A172 (cell line): ENCODE data around the gene ADGRF3. TPM values are rescaled to one million over a fixed set of nuclear protein-coding genes. Genes with fewer than 3 reads are reported as not detected.
"Not testable (repeated sequence)": the region's sequence is repeated elsewhere in the genome, so short reads cannot be mapped to it uniquely, and the experiment has no call there.

Experiments used
- DNase-seq: peaks from one replicate; pipeline ENCODE4 v3.0.0-alpha.2; 2015; ENCODE audit warnings: low spot score
- total RNA-seq: library from RNA; depleted of rRNA; stranded (reverse); fragments of >200 nt; shearing (Covaris generic); gene quantifications from 2 replicates; pipeline ENCODE4 v1.2.3, GENCODE V29; 2014

Gene ADGRF3
- total RNA-seq, 1 experiment from 2014 or later: 0.07 TPM

DNA sequence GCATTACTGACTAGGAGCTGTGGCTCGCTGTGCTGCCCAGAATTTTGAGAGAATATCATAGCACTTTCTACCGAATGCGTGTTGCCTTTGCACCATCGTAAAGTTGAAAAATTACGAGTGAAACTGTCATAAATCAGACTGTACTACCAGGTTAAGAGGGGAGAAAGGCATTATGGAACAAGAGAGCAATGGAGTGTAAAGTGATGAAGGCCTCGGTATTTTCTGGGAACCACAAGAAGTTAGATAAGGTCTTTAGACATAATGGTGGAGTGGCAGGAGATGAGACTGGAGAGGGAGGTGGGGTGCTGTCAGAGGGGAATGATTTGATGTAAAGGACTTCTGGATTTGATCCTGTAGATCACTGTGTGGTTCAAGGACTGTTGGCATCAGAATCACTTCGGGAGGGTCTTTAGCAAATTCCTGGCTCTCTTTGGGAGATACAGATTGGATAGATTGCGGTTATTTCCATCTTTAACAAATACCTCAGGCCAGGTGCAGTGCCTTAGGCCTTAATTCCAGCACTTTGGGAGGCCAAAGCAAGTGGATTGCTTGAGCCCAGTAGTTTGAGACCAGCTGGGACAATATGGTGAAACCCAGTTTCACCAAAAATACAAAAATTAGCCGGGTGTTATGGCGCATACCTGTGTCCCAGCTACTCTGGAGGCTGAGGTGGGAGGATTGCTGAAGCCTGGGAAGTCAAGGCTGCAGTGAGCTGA, 4.9 kb upstream of the ADGRF3 start:
- no peak for DNase-seq

DNA sequence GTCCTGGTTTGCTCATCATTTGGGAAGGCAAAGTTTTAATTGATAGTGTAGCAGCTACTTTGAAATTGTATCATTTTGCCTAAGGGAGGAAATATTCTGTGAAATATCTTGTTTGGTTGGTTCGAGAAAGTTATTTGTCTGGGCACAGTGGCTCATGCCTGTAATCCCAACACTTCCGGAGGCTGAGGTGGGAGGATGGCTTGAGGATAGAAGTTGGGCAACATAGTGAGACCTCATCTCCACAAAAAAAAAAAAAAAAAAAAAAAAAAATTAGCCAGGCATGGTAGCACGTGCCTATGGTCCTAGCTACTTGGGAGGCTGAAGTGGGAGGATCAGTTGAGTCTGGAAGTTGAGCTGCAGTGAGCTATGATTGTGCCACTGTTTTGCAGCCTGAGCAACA, 3.1 kb upstream of the ADGRF3 start:
- DNase-seq: no peak

DNA sequence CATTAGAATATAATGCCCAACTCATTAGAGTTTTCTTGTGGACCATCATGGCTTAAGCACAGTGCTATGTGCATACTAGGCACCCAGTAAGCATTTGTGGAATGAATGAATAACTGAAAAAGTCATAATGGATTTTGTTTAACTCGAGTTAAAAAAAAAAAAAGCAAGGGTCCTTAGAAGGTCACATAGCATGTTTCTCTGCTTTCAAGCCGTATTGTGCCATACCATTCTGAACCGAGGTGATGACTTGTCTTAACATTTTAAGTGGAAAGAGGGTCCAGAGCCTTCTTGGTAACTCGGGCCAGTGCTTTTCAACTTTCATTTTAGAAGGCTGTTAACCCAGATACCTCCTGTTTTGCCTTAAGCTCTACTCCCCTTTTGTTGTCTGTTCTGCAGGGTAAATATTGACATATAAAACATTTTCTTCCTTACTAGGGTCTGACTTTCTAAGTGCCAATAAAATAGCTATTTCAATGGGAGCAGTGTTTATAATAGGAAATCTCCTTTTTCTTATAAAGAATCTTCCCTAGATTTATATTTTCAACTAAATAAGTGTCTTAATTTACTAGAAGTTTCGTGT, 787 bp upstream of the ADGRF3 start:
- DNase-seq: no peak

DNA sequence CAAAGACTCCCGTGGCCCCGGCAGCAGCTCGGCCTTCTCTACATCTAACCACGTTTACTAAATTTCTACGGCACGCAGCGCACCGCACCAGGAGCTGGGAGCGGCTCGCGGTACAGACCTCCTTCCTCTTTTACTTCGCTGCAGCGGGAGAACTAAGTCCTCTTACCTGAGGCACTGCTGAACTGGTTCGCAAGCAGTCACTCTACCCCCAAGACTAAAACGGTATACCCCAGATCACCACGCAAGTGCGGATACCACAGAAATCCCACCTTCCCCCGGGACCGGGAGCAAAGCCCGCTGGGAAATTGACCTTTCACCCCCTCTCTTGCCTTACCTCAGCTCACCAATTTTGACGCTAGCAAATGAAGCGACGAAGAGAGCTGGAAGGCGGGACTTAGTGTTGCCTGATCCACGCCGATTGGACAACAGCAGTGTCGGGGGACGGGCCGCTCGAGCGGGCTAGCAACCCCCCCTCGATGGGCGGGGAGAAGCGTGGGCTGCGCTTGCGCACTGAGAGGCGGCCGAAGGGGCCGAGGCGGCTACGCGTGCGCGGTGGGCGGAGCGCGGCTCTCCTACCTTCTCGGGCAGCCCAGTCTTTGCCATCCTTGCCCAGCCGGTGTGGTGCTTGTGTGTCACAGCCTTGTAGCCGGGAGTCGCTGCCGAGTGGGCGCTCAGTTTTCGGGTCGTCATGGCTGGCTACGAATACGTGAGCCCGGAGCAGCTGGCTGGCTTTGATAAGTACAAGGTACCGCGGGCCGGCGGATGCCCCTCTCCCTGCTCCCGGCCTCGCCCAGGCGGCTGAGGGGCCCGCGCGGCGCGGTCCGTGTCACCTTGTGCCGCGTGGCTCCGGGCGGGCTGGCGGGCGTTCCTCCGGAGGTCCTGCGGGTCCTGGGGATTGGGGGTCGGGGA, 790 bp downstream of the ADGRF3 start, which contains the start of gene SELENOI:
TSS of gene SELENOI (plus strand) at position 599 of the 909 bp plus-strand sequence. CDS start at position 689, 90 bp downstream.
- DNase-seq: peak; percentile 99

DNA sequence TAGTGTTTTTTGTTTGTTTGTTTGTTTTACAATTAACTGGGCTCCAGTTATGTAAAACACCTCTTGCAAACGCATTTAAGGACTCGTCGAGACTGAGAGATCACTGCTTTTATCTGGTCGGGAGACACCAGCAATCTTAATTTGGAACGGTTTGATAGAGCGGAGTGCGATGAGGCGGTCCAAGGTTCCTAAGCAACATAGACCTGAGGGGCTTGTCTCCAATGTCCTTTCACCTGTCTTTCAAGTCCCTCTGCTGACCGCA, 1.4 kb downstream of the ADGRF3 start:
- no peak for DNase-seq

DNA sequence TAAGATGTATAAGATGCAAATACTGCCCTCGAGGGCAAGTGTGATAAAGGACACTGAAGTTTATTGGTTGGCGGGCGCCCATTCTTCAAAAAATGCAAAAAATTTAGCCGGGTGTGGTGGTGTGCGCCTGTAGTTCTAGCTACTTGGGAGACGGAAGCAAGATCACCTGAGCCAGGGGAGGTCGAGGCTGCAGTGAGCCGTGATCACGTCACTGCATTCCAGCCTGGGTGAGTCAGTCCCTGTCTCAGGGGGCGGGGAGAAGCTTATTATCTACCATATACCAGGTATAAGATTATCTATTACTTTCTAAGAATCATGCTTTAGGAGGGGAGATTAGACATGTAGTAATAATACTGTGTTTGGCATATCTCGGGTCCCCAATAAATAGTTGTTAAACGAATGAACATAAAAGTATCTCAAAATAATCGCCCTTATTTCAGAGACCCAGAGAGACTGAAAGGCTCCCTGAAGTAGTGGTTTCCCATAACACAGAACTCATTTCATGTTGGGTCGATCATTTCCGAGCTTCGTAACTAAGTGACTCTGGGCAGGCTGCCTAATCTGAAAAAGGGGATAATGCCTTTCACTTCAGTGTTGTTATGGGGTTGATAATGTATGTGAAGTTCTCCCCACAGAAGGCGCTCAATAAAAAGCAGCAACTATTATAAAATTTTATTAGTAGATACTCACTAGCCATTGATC, 1.9 kb downstream of the ADGRF3 start:
- peak; percentile 72 for DNase-seq

DNA sequence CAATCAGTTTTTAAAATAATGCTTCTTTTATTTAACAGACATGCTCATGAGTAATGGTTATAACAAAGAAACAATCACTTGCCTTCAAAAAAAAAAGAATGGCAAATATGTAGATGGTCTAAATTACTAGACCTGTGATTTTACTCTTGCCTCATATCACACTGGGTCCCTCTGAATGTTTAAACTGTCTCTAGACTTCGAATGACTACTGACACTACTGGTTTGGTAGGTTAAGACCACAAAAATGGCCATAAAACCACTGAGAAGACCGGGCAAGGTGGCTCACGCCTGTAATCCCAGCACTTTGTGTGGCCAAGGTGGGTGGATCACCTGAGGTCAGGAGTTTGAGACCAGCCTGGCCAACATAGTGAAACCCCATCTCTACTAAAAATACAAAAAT, 5.8 kb downstream of the ADGRF3 start:
- DNase-seq: no peak

DNA sequence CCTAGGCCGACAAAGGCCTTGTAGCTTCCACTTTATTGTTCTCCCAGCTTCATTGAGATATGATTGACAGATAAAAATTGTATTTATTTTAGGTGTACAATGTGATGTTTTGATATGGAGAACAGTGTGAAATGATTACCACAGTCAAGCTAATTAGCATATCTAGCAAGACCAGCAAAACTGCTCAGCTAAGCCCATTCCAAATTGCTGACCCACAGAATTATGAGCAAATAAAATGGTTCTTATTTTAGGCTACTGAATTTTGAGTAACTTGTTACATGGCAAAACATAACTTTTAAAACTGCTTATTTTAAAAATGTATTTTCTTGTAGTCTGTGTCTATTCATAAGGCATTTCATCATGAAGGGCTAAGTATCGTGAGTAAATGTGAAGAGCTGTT, 9.3 kb downstream of the ADGRF3 start:
- DNase-seq: no peak

DNA sequence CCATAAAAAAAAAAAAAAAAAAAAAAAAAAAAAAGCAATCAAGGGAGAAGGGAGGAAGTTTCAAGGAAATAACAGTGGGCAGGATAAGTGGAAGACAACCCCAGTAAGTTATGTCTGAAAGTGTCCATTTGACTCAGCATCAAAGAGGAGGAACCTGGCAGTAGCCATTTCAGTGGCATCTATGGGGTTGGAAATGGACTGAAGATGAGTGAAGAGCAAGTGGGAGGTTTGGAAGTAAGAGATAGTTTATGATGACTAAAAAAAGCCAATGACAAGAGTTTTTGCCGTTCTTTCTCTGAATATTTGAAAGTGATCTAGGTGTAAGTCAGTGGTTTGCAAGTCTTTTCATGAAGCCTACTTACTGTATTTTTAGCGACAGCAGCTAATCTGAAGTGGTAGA, 9.9 kb downstream of the ADGRF3 start:
- no peak for DNase-seq

DNA sequence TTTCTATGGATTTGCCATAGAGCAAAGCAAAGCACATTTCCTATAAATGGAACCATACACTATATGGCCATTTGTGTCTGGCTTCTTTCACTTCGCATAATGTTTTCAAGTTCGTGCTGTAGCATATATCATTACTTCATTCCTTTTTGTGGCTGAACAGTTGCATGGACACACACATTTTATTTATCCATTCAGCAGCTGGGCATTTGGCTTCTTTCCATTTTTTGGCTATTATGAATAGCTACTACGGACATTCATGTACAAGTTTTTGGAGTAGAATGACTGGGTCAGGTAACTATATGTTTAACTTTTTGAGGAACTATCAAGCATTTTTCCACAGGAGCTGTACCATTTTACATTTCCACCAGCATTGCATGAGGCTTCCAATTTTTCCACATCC, 11.4 kb downstream of the ADGRF3 start:
- no peak for DNase-seq

DNA sequence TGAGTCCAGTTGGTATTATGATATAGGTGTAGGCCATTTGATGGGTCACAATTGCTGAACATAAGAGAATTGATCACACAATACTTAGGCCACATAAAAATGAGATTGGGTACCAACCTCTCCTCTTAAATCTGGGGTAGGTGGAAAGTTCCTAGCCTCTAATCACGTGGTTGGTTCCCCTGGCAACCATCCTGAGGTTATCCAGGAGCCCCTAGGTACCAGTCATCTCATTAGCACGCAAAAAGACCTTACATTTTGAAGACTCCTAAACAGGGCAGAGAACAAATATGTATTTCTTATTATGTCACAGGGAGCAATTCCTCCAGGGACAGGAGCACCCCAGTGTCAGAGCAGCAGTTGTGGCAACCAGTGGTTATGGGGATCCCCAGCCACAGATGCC, 13.3 kb downstream of the ADGRF3 start:
- no peak for DNase-seq

DNA sequence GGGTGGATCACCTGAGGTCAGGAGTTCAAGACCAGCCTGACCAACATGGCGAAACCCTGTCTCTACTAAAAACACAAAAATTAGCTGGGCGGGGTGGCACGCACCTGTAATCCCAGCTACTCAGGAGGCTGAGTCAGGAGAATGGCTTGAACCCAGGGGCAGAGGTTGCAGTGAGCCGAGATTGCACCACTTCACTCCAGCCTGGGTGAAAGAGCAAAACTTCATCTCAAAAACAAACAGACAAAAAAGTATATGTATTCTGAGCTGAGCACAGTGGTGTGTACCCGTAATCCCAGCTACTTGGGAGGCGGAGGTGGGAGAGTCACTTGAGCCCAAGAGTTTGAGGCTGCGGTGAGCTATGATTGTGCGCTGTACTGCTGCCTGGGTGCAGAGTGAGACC, 15.3 kb downstream of the ADGRF3 start:
- DNase-seq: not testable (repeated sequence)

DNA sequence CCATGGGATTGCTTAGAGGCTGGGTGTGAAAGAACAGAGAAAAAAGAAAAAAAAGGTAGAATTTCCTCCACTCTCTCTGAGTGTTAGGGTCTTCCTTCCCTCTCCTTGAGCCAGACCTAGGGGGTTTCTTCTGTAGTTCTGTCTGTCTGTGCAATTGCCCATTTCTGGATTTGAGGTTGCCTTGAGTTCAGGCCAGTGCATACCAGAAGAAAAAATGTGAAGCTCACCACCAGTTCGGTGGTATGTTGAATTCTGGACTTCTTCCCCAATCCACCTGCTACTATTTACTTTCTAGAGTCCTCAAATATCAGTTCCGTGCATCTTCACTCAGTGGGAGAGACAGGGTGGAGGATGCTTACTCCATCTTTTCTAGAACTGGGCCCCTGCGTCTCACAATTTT, 16.0 kb downstream of the ADGRF3 start:
- no peak for DNase-seq

DNA sequence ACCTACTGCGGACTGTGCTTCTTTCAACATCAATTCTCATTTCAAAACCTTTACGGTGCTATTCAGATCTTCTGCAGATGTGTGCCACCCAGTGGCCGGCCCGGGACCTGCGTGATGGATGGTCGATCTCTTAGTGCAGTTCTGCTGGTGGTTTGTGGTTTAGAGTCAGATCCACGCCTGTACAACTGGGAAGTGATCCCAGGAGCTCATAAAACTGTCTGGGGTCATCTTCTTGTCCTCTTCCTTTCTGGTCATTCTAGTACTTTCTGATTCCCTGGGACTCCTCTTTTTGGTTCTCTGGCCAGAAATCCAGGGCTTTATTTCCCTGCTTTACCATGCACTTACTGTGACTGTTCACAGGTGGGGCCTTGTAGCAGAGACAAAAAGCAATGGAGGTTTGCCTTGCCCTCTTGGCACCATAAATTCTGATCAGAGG, 16.5 kb downstream of the ADGRF3 start:
- DNase-seq: peak; percentile 85

DNA sequence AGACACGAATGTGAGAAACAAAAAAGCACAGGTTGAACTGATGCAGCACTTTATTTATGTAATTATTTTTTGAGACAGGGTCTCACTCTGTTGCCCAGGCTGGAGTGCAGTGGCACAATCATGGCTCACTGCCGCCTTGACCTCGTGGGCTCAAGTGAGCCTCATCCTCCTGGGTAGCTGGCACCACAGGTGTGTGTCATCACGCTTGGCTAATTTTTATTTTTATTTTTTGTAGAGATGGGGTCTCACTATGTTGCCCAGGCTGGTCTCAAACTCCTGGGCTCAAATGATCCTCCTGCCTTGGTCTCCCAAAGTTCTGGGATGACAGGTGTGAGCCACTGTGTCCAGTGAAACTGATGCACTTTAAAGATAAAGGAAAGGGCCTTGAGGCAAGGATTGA, 17.5 kb downstream of the ADGRF3 start:
- not testable (repeated sequence) for DNase-seq

DNA sequence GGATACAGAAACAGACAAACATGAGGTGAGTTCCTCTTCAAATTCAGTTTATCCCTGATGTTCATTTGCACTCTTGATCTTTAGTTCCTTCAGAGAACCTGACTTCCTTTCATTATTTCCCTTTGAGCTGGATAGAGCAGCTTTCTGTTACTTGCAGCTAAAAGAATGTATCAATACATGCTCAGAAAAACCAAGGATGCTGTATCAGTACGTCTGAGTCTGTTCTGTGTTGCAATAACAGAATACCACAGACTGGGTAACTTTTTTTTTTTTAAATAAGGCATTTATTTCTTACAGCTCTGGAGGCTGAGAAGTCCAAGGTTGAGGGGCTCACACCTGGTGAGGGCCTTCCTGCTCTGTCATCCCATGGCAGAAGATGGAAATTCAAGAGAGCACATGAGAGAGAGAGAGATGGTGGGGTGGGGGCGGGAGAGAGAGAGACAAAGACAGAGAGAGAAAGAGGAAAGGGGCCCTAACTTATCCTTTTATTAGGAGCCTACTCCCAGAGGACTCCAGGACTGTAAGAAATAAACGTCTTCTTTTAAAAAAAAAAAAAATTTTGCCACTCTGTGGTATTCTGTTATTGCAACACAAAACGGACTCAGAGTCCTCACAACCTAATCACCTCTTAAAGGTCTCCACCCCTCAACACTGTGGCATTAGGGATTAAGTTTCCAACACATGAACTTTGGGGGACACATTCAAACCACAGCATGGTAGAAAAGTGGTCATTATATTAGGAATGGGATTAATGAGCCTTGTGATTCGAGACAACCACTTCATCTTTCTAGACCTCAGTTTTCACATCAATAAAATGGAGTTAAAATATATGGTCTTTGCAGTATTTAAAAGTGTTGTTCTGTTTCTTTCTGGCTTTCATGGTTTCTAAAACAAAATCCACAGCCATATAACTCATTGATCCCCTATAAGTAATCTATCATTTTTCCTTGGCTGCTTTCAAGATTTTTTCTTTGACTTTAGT, 19.0 kb downstream of the ADGRF3 start:
- DNase-seq: no peak

DNA sequence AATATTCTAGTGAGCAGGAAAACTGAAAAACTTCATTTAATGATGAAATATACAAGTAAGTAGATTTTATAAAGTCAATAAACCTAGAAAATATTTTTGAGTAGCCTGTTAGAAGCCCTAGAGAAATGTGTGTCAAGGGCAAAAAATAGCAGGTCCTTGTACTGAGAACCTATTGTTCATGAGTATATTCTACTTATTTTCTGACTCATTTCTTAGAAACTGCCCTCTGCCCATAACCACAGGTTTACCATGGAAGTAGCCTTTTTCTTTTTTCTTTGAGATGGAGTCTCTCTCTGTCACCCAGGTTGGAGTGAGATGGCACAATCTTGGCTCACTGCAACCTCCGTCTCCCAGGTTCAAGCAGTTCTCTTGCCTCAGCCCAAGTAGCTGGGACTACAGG, 20.1 kb downstream of the ADGRF3 start:
- no peak for DNase-seq

DNA sequence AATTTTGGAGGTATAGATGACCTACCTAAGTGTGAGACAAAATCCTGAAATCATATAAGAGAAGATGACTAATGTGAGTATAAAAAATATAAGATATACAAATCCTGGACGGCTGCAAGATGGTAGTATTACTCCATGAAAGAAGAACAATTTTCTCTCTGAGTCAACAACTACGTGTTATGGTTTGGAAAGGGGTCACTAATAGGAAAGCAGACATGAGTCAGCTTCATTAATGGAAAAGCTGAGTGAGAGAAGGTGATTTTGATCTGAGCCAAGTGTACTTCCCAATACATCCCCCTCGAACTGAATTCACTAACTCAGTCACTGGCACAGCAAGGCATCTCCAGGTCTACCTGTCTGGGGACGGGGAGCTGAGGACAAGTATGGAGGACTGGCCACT, 20.7 kb downstream of the ADGRF3 start:
- DNase-seq: no peak

DNA sequence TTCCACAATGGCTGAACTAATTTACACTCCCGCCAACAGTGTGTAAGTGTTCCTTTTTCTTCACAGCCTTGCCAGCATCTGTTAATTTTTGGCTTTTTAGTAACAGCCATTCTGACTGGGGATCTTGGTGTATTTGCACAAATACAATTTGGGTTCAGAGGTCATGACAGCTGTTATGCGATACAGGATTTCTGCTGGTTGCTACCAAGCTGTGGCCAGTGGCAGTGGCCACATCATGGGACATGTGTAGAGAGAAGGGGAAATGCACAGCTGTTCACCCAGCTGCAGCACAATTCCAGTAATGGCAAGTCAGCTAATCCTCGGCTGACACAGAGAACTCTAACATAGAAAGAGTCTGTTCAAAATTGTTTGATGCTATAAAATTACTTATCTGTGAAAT, 21.7 kb downstream of the ADGRF3 start:
- no peak for DNase-seq

DNA sequence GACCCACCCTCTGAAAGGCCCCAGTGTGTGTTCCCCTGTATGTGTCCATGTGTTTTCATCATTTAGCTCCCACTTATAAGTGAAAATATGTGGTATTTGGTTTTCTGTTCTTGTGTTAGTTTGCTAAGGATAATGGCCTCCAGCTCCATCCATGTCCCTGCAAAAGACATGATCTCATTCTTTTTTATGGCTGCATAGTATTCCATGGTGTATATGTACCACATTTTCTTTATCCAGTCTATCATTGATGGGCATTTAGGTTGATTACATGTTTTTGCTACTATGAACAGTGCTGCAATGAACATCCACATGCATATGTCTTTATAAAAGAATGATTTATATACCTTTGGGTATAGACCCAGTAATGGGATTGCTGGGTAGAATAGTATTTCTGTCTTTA, 22.1 kb downstream of the ADGRF3 start:
- DNase-seq: not testable (repeated sequence)

DNA sequence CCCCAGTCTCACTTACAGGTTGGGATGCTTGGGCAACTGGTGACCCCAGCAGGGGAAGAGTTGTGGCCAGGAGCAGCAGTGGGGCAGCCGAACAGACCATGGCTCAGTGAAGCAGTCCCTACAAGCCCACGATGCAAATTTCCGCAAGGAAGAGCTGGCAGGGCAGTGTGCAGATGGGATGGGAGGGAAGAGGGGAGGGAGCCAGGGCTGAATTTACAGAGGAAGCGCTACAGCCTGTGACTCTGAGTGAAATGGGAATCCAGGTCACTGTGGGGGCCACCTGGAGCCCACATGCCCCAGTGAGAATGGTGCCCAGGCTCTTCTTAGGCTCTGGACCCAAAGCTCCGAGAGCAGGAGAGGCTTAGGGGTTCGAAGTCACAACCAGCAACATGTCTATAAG, 27.6 kb downstream of the ADGRF3 start:
- DNase-seq: no peak
